PC-3 (cell line): ENCODE results near the gene DENND4B. TPM values are rescaled to one million over a fixed set of nuclear protein-coding genes. Genes with fewer than 3 reads are reported as not detected.

Experiments
- ATAC-seq: fragments of 200-7000 bp; cut with Tn5 transposase; 2 replicates; pipeline ENCODE4 v1.9.1; 2020; ENCODE audit warnings: mild to moderate bottlenecking, moderate library complexity
- BruUV-seq: library from RNA; stranded (reverse); fragments of 400-500 nt; replicated peaks from 2 replicates; lab custom pipeline; 2021; lab: Mats Ljungman, UMichigan
- CTCF ChIA-PET: fragments of 300-600 bp; sonication (Branson Sonifier 250); formaldehyde crosslinking; loops from one replicate; lab custom pipeline; 2022; ENCODE audit warnings: antibody characterized with exemption; lab: Charles Lee
- POLR2A ChIA-PET: fragments of 300-600 bp; sonication (Branson Sonifier 250); formaldehyde crosslinking; loops from one replicate; lab custom pipeline; 2022; ENCODE audit warnings: antibody characterized with exemption; ENCODE audit not compliant: unreplicated experiment; lab: Charles Lee
- DNase-seq: peaks from one replicate; pipeline ENCODE4 v3.0.0-alpha.2; 2015
- H2AFZ ChIP-seq: fragments of 300-600 bp; sonication (generic); 2 replicates; pipeline ENCODE4 v1.6.0; 2016; ENCODE audit warnings: antibody characterized with exemption, low read length
- H3F3A ChIP-seq: fragments of 300-600 bp; sonication (generic); one replicate; pipeline ENCODE4 v1.6.0; 2017; ENCODE audit warnings: antibody characterized with exemption, low read length, control low read depth, mild to moderate bottlenecking; ENCODE audit not compliant: unreplicated experiment
- H3K27ac ChIP-seq: fragments of 300-600 bp; sonication (generic); 2 replicates; pipeline ENCODE4 v1.5.1; 2016; ENCODE audit warnings: mild to moderate bottlenecking, low read length
- H3K27me3 ChIP-seq: fragments of 300-600 bp; sonication (generic); 2 replicates; pipeline ENCODE4 v1.6.1; 2016; ENCODE audit warnings: low read length, mixed read lengths
- H3K36me3 ChIP-seq: fragments of 300-600 bp; sonication (generic); 2 replicates; pipeline ENCODE4 v1.6.1; 2016; ENCODE audit warnings: low read depth, mixed run types, low read length, mixed read lengths
- H3K4me1 ChIP-seq: fragments of 300-600 bp; sonication (generic); 2 replicates; pipeline ENCODE4 v1.5.1; 2016; ENCODE audit warnings: low read length; ENCODE audit not compliant: insufficient read depth
- H3K4me2 ChIP-seq: fragments of 300-600 bp; sonication (generic); 2 replicates; pipeline ENCODE4 v1.6.0; 2016; ENCODE audit warnings: low read length
- H3K4me3 ChIP-seq: fragments of 300-600 bp; sonication (generic); 2 replicates; pipeline ENCODE4 v1.5.1; 2016; ENCODE audit warnings: mild to moderate bottlenecking, low read length, mixed read lengths
- H3K79me2 ChIP-seq: fragments of 300-600 bp; sonication (generic); 2 replicates; pipeline ENCODE4 v1.6.1; 2017; ENCODE audit warnings: low read length, mixed read lengths
- H3K9ac ChIP-seq: fragments of 300-600 bp; sonication (generic); 2 replicates; pipeline ENCODE4 v1.6.0; 2016; ENCODE audit warnings: mild to moderate bottlenecking, low read length
- H3K9me2 ChIP-seq: fragments of 300-600 bp; sonication (generic); replicated peaks from 2 replicates; pipeline ENCODE4 v1.6.1; 2016; ENCODE audit warnings: mixed run types, low read length, mixed read lengths
- H3K9me3 ChIP-seq: fragments of 300-600 bp; sonication (generic); 2 replicates; pipeline ENCODE4 v1.6.1; 2016; ENCODE audit warnings: low read length, mixed read lengths
- H4K20me1 ChIP-seq: fragments of 300-600 bp; sonication (generic); 2 replicates; pipeline ENCODE4 v1.6.1; 2016; ENCODE audit warnings: low read length, mixed read lengths
- EZH2 ChIP-seq: fragments of 300-600 bp; sonication (generic); IDR thresholded peaks from one replicate; pipeline ENCODE4 v1.6.1; 2017; ENCODE audit warnings: antibody characterized with exemption, mild to moderate bottlenecking, low read length; ENCODE audit not compliant: unreplicated experiment
- EZH2phosphoT487 ChIP-seq: fragments of 300-600 bp; sonication (generic); IDR thresholded peaks from 2 replicates; pipeline ENCODE4 v1.6.1; 2018; ENCODE audit warnings: mild to moderate bottlenecking, antibody characterized with exemption, low read length, borderline replicate concordance
- intact Hi-C: fragments of 100-400 bp; cut with micrococcal nuclease; formaldehyde crosslinking; loops from 2 replicates; pipeline ENCODE4 v1.9.0; 2023
- total RNA-seq: library from RNA; depleted of rRNA; stranded (reverse); fragments of >200 nt; gene quantifications from 2 replicates; pipeline ENCODE4 v1.2.3, GENCODE V29; 2014
- TF ChIP-seq, protein P1 (sequence below): fragments of 300-600 bp; sonication (generic); conservative IDR thresholded peaks from 2 replicates; pipeline ENCODE4 v1.5.1; 2017; ENCODE audit warnings: antibody characterized with exemption, low read depth, mild to moderate bottlenecking, low read length

Gene DENND4B
- total RNA-seq, 1 experiment from 2014 or later, result 27.3 TPM

DNA sequence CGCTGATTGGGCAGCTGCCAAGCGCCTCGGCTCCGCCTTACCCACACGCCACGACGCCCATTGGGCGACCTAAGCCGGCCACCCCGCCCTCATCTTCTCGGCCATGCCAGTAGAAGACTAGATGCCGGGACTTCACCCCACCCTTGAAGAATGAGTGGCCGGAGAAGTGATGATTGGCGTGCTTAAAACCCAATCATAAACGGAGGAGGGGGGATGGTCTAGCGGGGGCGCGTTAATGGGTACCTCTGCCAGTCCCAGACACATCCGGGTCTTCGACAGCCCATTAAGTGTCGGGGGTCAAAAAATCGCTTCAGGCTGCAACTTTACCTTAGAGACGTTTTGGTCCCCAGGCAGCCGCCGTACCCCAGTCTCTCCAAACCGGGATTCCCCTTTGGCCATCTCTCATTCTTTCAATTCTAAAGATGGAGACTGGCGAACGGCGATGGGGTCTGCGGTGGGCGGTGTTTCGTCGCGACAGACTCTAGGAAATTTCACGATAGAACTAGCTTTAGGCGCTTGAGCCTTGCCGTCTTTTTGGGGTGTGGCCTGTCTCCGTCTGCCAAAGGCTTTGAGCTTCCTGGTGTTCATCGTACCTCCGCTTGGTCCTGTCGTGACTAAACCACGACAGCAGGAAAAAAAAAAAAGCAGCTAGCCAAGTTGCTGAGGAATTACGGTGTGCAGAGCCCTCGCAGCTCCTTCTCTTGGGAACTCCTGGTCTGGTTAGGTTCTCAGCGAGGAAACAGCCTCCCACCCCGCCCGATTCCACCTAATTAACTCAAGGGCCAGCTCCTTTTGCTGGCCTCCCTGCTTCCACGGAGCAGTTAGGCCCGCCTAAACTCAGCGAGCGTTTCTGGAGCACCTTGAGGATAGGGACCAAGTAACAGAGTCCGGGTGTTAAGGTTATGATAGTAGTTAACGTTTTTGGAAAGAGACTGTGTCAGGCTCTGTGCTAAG lies 23.3 kb downstream of the DENND4B start, which contains the start of gene GATAD2B:
Gene GATAD2B, minus strand, starts transcription at position 1 of the 954 bp plus-strand sequence. CDS start 94,625 bp downstream, outside the sequence.
- BruUV-seq, result TSS peak; percentile 94

DNA sequence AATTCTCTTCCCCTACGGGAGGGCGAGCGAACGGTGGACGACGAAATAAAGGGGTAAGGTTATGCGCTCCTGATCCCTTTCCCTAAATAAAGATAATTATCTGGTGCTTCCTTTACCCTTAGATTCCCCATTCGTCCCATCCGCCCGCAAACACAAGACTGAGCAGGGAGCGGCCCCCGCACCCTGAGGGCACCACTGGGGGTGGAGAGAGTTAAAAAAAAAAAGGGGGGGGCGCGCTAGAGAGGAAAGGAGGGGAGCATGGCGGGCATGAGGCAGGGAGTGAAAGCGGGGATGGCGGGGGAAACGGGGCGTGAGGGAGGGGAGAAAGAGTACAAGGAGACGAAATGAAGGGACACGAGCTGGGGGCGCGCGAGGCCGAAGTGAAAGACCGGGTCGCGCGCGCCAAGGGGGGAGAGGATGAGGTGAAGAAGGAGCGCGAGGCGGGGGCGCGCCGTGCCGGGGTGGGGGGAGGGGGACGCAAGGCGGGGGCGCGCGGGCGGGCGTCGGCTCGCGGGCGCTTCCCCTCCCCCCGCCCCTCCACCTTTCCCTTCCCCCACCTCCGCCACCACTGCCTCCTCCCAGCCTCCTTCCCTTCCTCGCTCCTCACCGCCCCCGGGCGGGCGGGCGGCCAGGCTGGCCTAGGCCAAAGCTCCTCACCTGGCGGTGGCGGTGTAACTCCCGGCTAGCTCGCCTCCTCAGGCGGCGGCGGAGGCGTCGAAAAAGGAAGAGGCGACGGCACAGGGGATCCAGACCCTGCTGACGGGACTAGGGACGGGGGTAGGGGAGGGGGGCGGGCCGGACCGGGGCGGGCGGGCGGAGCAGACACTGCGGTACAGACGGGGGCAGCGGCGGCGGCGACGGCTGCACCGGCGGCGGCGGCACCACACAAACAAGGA lies 24.2 kb downstream of the DENND4B start:
- peak overlapping the region; percentile 44 for H3K27ac ChIP-seq
- peaks cover 50% of the 10 kb centered on the region for H3K79me2 ChIP-seq
- TF ChIP-seq, protein P1, sequence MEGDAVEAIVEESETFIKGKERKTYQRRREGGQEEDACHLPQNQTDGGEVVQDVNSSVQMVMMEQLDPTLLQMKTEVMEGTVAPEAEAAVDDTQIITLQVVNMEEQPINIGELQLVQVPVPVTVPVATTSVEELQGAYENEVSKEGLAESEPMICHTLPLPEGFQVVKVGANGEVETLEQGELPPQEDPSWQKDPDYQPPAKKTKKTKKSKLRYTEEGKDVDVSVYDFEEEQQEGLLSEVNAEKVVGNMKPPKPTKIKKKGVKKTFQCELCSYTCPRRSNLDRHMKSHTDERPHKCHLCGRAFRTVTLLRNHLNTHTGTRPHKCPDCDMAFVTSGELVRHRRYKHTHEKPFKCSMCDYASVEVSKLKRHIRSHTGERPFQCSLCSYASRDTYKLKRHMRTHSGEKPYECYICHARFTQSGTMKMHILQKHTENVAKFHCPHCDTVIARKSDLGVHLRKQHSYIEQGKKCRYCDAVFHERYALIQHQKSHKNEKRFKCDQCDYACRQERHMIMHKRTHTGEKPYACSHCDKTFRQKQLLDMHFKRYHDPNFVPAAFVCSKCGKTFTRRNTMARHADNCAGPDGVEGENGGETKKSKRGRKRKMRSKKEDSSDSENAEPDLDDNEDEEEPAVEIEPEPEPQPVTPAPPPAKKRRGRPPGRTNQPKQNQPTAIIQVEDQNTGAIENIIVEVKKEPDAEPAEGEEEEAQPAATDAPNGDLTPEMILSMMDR, result 0 out of 2 replicates have a peak, but pooled peaks have one; percentile 10
- TF ChIP-seq EZH2phosphoT487, result no peak
- no TSS peak for BruUV-seq
- peak overlapping the region; percentile 91 for H2AFZ ChIP-seq
- H3K9ac ChIP-seq, result peak overlapping the region; percentile 86
- ChIA-PET POLR2A (interaction anchor here (1.2 kb wide), 1 partner anchor 45 kb away, joined by 4 read pairs; the partner anchor contains the start of gene CREB3L4), CTCF (interaction anchor here (0.6 to 1.3 kb wide), 5 partner anchors 12 to 289 kb away, joined by 3 to 9 read pairs (median 4); partner anchors contain the start of gene DENND4B)
- H4K20me1 ChIP-seq, result peaks cover 32% of the 10 kb centered on the region
- peak overlapping the region; percentile 97 for H3K4me3 ChIP-seq
- H3K9me2 ChIP-seq, result no peaks in the 10 kb centered on the region
- ATAC-seq, result peak; percentile 26
- no peaks in the 10 kb centered on the region for H3F3A ChIP-seq
- H3K36me3 ChIP-seq, result no peaks in the 10 kb centered on the region; the same call in 1 of the 2 replicates
- H3K4me2 ChIP-seq, result peak overlapping the region; percentile 90
- peaks cover 30% of the 10 kb centered on the region for H3K4me1 ChIP-seq
- no peaks in the 10 kb centered on the region for H3K27me3 ChIP-seq
- no peaks in the 10 kb centered on the region for H3K9me3 ChIP-seq
- DNase-seq, result peak; percentile 67
- intact Hi-C loops, result loop anchor here (2.0 to 5.0 kb wide), 3 partner anchors 40 to 125 kb away; partner anchors contain the start of gene RAB13

More for the DNA sequence above, 23.3 kb downstream of the DENND4B start, which contains the start of gene GATAD2B:
- Histone ChIP-seq H3K9ac (peak within 1 kb of the TSS; percentile 86), H4K20me1 (peaks cover 26% of the 10 kb centered on the region), H3K4me3 (peak within 1 kb of the TSS; percentile 97), H3K27me3 (no peaks in the 10 kb centered on the region), H3K4me2 (peak within 1 kb of the TSS; percentile 90), H3F3A (no peaks in the 10 kb centered on the region), H3K4me1 (peaks cover 30% of the 10 kb centered on the region), H3K9me2 (no peaks in the 10 kb centered on the region), H3K79me2 (peaks cover 40% of the 10 kb centered on the region), H3K27ac (peak within 1 kb of the TSS; percentile 58), H3K9me3 (no peaks in the 10 kb centered on the region), H3K36me3 (no peaks in the 10 kb centered on the region; the same call in 1 of the 2 replicates), H2AFZ (peak within 1 kb of the TSS; percentile 94)
- CTCF ChIA-PET, result interaction anchor here (0.6 to 1.3 kb wide), 5 partner anchors 23 to 290 kb away, joined by 3 to 9 read pairs (median 3); partner anchors contain the start of gene DENND4B
- POLR2A ChIA-PET, result interaction anchor here (0.6 to 1.2 kb wide), 11 partner anchors 23 to 1097 kb away, joined by 3 to 11 read pairs (median 4); partner anchors contain the start of genes CREB3L4, DENND4B, JTB and RAB13
- peak; percentile 100 for DNase-seq
- ATAC-seq, result peak; percentile 92
- TF ChIP-seq, protein P1, result no peak
- TF ChIP-seq EZH2phosphoT487 (no peak), EZH2 (no peak)
- intact Hi-C loops, result loop anchor here (1.0 to 5.0 kb wide), 4 partner anchors 41 to 126 kb away; partner anchors contain the start of gene RAB13
